Activated CD4-positive, alpha-beta T cell treated with anti-CD3 and anti-CD28 coated beads, Interleukin-2, Interleukin-4, amounts not matched to agents 100 ng/mL and 50 ng/mL, durations not matched to agents 16 hours and 8 hours (primary cell): ENCODE results near the gene SCUBE2.
"Not testable (repeated sequence)": the region's sequence is repeated elsewhere in the genome, so short reads cannot be mapped to it uniquely, and the experiment has no call there.

Experiments used
- DNase-seq: peaks from one replicate; pipeline ENCODE4 v3.0.0-alpha.2; 2020; ENCODE audit warnings: low spot score

SCUBE2 gene

DNA sequence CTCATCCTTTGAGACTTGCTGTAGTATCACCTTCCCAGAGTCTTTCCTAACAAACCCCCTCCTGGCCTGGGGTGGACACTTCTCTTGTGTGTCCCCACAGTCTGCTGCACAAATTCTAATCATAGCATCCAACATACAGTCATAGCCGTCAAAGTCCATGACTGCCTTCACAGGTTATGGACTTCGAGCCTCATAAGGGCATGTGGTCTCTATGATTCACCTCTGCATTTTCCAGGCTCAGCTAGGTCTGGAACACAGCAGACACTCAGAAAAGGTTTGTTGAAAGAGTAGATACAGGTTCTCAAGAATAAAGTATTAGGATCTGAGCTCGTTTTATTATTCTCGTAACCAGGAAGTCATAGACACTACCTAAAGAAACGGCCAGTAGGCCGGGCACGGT is 13.2 kb upstream of the SCUBE2 start:
- DNase-seq: no peak

DNA sequence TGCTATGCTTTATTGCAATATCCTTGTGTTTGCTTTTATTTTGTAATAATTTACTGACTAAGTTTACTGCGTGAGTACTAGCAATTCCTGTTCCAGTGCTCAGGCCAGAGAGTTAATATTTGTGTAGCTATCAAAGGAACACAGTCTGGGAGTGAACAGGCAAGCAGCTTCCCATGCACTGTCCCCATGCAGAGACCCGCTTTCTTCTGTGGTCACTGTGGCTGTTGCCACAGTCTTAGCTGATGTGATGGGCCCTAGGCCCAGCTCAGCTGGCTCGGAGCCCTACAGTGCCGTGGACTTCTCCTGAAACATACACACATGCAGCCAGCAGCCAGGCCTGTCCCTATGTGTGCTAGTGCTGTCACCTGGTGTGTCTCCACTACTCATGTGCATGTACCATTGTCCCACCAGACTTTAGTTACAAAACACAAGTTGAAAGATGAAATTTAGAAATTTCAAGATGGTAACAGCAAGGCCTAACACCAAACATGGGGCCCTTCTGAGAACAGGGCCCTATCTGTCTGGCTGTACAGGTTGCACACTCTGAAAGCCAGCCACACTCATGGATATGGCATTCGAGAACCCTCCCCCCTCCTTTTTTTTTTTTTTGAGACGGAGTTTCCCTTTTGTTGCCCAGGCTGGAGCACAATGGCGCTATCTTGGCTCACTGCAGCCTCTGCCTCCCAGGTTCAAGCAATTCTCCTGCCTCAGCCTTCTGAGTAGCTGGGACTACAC is 12.3 kb upstream of the SCUBE2 start:
- no peak for DNase-seq

DNA sequence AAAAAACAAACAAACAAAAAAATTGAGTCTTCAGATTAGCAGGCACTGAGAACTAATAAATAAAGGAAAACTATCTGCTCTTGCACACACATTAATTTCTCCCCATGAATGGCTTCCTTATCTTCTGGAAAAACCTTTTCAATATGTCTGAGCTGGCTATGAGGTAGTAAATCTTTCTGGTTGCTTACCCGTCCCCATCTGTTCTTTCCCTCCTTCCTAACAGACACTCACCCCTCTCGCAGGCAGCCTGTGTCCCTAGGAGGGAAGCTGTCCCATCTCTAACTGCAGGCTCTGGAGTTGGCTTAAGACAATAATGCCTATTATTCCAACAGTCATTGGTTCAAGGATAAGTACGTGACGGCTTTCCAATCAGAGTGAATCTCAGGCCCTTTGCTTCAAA is 8.2 kb upstream of the SCUBE2 start:
- DNase-seq: no peak

DNA sequence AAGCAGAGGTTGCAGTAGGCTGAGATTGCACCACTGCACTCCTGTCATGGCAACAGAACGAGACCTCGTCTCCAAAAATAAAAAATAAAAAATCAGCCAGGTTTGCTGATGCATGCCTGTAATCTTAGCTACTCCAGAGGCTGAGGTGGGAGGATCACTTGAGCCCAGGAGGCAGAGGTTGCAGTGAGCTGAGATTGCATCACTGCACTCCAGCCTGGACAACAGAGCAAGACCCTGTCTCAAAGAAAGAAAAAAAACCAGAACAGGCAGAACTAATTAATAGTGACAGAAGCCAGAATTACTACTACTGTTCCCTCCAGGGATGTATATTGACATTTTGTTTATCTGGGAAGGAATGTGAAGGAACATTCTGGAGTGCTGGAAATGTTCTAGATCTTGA is 7.1 kb upstream of the SCUBE2 start:
- not testable (repeated sequence) for DNase-seq

DNA sequence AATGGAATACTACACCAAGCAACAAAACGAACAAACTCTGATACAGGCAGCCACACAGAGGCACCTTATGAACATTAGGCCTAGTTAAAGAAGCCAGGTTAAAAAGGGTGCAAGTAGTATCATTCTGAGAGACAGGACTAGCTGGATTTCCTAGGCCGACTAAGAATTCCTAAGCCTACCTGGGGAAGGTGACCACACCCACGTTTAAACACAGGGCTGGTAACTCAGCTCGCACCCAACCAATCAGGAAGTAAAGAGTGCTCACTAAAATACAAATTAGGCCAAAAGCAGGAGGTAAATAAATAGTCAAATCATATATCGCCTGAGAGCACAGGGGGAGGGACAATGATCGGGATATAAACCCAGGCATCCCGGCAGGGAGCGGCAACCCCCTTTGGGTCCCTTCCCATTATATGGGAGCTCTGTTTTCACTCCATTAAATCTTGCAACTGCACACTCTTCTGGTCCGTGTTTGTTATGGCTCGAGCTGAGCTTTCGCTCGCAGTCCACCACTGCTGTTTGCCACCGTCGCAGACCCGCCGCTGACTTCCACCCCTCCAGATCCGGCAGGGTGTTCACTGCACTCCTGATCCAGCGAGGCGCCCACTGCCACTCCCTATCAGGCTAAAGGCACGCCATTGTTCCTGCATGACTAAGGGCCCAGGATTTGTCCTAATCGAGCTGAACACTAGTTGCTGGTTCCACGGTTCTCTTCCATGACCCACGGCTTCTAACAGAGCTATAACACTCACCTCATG is 6.0 kb upstream of the SCUBE2 start:
- not testable (repeated sequence) for DNase-seq

- DNase-seq: no peak
Measured at GRCh38 chr11:9096427-9096826, 5.0 kb upstream of the SCUBE2 start.

DNA sequence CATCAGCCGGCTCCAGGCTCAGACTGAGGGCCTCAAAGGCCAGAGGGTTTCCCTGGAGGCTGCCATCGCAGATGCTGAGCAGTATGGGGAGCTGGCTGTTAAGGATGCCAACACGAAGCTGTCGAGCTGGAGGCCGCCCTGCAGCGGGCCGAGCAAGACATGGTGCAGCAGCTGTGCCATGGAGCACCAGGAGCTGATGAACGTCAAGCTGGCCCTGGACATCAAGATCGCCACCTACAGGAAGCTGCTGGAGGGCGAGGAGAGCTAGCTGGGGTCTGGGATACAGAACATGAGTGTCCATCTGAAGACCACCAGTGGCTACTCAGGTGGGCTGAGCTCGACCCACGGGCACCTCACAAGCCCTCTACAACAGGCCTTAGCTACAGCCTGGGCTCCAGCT is 4.0 kb upstream of the SCUBE2 start:
- no peak for DNase-seq

- no peak for DNase-seq
Measured at GRCh38 chr11:9094420-9094819, 3.0 kb upstream of the SCUBE2 start.

DNA sequence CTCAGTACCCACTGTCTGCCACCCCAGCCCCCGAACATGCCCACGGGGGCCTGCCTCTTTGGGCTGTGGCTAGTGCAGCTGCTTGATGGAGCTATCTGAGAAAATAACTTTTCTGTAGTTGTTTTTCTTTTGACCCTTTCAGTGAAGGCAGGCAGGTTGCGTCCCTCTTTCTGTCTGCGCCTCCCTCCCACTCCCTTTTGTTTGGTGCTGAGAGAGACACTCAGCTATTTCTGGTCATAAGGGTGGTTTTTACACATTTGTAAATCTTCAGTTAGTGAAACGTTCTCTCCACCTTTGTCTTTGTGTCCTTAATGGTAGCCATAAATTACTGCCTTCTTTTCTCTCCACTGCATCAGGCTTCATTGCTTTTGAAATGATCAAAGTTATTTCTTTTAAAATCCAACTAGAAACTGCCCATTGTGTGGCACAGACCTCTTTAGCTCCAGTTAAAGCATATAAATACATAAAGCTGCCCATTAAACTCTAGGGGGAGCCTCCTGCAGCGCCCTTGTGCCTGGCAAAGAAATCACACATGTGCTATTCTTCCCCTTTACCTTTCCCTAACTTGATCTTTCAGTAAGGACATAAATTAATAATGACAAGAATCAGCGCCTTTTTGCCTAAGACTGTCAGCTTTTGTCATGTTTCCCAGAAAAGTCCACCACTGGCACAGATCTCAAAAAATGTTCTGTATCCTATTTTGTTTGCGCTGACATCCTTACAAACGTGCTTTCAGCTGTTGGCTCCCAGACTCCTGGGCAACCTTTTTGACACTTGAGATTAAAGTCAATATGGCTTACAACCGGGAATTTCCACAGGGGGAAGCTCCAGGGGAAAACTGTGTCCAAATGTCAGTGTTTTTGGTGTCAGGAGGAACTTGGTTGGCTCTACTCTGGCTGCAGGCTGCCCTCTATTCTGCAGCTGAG is 1.7 kb upstream of the SCUBE2 start:
- DNase-seq: no peak

DNA sequence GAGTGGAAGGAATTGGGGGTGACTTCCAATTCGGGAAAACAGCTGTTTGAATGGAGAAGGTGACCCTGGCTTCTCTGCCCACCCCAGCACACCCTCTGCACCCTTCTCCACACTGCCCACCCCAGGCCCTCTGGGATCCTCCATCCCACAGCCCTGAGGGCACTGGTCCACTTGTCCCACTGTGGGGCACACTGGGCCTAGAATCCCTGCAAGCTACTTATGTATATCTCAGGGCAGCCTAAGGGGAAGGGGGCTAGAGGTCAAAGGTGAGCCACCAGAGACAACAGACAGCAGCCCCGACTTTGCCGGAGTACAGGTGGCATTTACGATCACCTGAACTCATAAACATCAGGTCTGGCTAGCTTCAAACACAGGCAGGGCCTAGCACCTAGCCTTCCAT is 673 bp upstream of the SCUBE2 start:
- DNase-seq: no peak

GRCh38 chr11:9090488-9091043 is 833 bp downstream of the SCUBE2 start:
- no peak for DNase-seq

DNA sequence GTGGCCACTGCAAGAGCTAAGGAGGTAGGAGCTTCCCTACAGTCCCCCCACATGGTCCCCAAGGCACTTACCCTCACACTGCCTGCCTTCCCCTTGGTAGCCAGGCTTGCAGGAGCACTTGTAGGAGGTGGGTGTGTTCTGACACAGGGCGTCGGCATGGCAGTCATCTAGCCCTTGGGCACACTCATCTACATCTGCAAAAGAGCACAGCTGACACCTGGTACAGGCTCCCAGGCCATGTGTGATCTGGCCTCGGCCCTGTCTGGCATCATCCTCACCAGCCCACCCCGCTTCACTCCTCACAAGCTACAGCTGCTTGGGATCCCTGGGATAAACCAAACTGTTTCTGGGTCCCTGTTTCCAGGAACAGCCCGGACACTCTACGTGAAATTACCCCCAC is 1.8 kb downstream of the SCUBE2 start:
- no peak for DNase-seq

- no peak for DNase-seq
Measured at GRCh38 chr11:9089061-9089460, 2.3 kb downstream of the SCUBE2 start.

- DNase-seq: no peak
Measured at GRCh38 chr11:9082575-9082974, 8.8 kb downstream of the SCUBE2 start.

DNA sequence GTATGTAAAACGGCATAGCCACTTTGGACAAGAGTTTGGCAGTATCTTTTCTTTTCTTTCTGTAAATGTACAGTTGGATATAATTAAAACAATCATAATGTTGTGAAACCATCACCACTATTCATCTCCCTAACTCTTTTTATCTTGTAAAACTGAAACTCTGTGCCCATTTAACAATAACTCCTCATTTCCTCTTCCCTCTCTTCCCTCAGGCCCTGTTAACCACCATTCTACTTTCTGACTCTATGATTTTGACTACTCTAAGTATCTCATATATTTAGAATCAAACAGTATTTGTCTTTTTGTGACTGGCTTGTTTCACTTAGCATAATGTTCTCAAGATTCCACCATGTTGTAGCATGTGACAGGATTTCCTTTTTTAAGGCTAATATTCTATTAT is 10.2 kb downstream of the SCUBE2 start:
- DNase-seq: peak; percentile 40

- no peak for DNase-seq
Measured at GRCh38 chr11:9078113-9079086, 13.0 kb downstream of the SCUBE2 start.

DNA sequence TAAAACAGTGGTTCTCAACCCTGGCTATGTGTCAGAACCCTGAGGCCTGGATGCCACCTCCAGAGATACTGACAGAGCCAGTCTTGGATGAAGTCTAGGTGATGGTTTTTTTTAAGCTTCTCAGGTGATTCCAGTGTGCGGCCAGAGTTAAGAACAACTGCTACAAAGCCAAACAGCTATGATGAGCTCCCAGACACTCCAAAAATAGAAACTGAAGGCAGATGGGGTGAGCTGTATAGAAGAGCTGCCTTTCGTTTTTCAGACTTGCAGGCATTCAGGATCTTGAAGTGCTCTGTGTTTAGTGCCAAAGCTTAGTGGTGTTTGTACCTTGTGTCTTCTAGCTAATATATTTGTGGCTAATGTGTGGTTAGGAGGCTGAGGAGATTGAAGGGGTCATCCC is 14.2 kb downstream of the SCUBE2 start:
- DNase-seq: no peak

- DNase-seq: no peak
Measured at GRCh38 chr11:9076661-9077060, 14.7 kb downstream of the SCUBE2 start.

DNA sequence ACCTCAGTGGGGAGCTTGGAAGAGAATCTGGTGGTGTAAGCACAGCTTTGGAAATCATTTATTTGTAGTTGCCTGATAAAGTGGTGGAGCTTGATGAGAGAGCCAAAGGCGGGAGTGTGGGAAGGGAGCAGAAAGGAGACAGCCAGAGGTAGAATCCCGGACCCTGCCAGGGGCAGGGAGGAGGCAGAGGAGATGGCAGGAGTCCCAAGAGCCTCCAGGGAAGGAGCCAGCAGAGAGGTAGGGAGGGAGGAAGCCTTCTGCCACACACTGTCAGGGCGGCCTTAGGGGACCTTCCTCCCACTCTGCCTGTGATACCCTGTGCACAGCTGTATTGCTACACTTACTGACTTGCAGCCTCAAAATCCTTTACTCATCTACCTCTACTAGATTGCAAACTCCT is 15.4 kb downstream of the SCUBE2 start:
- no peak for DNase-seq

DNA sequence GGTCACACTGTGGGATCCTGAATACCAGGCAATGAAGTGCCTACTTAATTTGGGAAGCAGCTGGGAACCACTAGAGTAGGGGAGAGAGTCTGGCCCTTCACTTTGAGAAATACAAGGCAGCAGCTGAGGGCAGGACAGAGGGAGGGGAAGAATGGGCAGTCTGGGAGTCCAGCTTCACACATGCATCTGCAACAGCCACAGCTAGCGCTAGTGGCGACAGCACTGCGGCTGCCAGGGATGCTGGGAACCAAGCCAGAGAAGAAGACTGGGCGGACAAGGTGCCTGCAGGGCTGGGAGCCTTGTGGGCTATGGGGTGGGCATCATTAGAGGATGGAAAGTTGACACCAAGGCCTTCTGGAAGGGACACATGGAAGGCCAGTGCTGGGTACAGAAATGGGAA is 15.8 kb downstream of the SCUBE2 start:
- no peak for DNase-seq
